B cell (primary cell): ENCODE results near the gene DBX1. TPM values are rescaled to one million over a fixed set of nuclear protein-coding genes. Genes with fewer than 3 reads are reported as not detected.

Experiments
- ATAC-seq: fragments of 200-7000 bp; cut with Tn5 transposase; one replicate; pipeline ENCODE4 v1.10.0; 2021; ENCODE audit warnings: low read depth, mild to moderate bottlenecking, moderate number of reproducible peaks, moderate library complexity
- CTCF ChIA-PET: fragments of 350-600 bp; sonication (Branson Sonifier 250); formaldehyde crosslinking; loops from one replicate; lab custom pipeline; 2021; ENCODE audit warnings: antibody characterized with exemption, inconsistent platforms; lab: Charles Lee
- POLR2A ChIA-PET: fragments of 350-600 bp; sonication (Branson Sonifier 250); formaldehyde crosslinking; loops from one replicate; lab custom pipeline; 2021; ENCODE audit warnings: antibody characterized with exemption; lab: Charles Lee
- DNase-seq: peaks from one replicate; pipeline ENCODE4 v3.0.0; 2013
- H2AFZ ChIP-seq: 2 replicates; pipeline ENCODE4 v1.6.1; 2012; ENCODE audit warnings: mild to moderate bottlenecking, low read depth, low read length; ENCODE audit not compliant: insufficient read depth, poor library complexity, severe bottlenecking
- H3K27ac ChIP-seq, 2 donors: 1 replicate in 1 of 2; 2 replicates in 1 of 2; pipeline ENCODE4 v1.5.1; 2012 to 2013; ENCODE audit warnings: low read length in 2 of 2, mild to moderate bottlenecking in 2 of 2, moderate library complexity in 1 of 2
- H3K27me3 ChIP-seq, 4 experiments: fragments of 200-600 bp in 1 of 4; sonication (generic) in 1 of 4; replicated peaks in 1 of 4; 1 replicate in 2 of 4; 2 replicates in 2 of 4; pipeline versions ENCODE4 v1.6.1 to v1.7.0; 2013 to 2016; ENCODE audit warnings: low read length in 3 of 4, mild to moderate bottlenecking in 2 of 4, mixed read lengths in 1 of 4, moderate library complexity in 1 of 4; ENCODE audit not compliant: insufficient read depth in 4 of 4, control insufficient read depth in 3 of 4; ENCODE audit errors: control extremely low read depth in 1 of 4
- H3K36me3 ChIP-seq, 2 experiments: replicated peaks in 1 of 2; 1 replicate in 1 of 2; 2 replicates in 1 of 2; pipeline versions ENCODE4 v1.6.1 to v1.7.1; 2013; ENCODE audit warnings: low read length in 1 of 2; ENCODE audit not compliant: insufficient read depth in 2 of 2, control insufficient read depth in 1 of 2; ENCODE audit errors: control extremely low read depth in 1 of 2, extremely low read depth in 1 of 2
- H3K4me1 ChIP-seq, 2 donors: fragments of 200-600 bp in 1 of 2; sonication (generic) in 1 of 2; 1 replicate in 1 of 2; 2 replicates in 1 of 2; pipeline versions ENCODE4 v1.5.1 to v1.6.1; 2013 to 2017; ENCODE audit warnings: low read length in 2 of 2; ENCODE audit not compliant: control insufficient read depth in 2 of 2, insufficient read depth in 2 of 2
- H3K4me2 ChIP-seq: replicated peaks from 2 replicates; pipeline ENCODE3; 2012; ENCODE audit warnings: mild to moderate bottlenecking, low read depth, low read length; ENCODE audit not compliant: poor library complexity, severe bottlenecking
- H3K4me3 ChIP-seq, 5 experiments: fragments of 200-600 bp in 1 of 5; sonication (generic) in 1 of 5; 1 replicate in 3 of 5; 2 replicates in 2 of 5; pipeline versions ENCODE4 v1.5.1 to v1.7.0; 2011 to 2016; ENCODE audit warnings: low read length in 4 of 5, mild to moderate bottlenecking in 4 of 5, low read depth in 2 of 5, control low read depth in 1 of 5, moderate library complexity in 1 of 5; ENCODE audit not compliant: insufficient read depth in 1 of 5; ENCODE audit errors: control extremely low read depth in 1 of 5, extremely low read depth in 1 of 5
- H3K79me2 ChIP-seq: fragments of 200-600 bp; sonication (generic); one replicate; pipeline ENCODE4 v1.6.0; 2016; ENCODE audit warnings: low read length; ENCODE audit not compliant: control insufficient read depth, insufficient read depth
- H3K9ac ChIP-seq: fragments of 200-600 bp; sonication (generic); 2 replicates; pipeline ENCODE4 v1.6.1; 2017; ENCODE audit warnings: mild to moderate bottlenecking, low read length, moderate library complexity
- H3K9me3 ChIP-seq, 3 donors: one replicate each; pipeline versions ENCODE4 v1.6.1 to v1.7.1; 2013; ENCODE audit warnings: low read length in 2 of 3; ENCODE audit not compliant: control insufficient read depth in 2 of 3, insufficient read depth in 1 of 3; ENCODE audit errors: control extremely low read depth in 1 of 3
- H4K20me1 ChIP-seq: 2 replicates; pipeline ENCODE4 v1.6.0; 2012; ENCODE audit warnings: mild to moderate bottlenecking, low read length; ENCODE audit not compliant: insufficient read depth, control insufficient read depth, poor library complexity, severe bottlenecking
- H3K27ac Mint-ChIP-seq: one replicate; pipeline ENCODE4 v1.8.0; 2021; ENCODE audit warnings: mixed read lengths
- H3K27me3 Mint-ChIP-seq: one replicate; pipeline ENCODE4 v1.8.0; 2021; ENCODE audit warnings: mixed read lengths
- H3K4me1 Mint-ChIP-seq: one replicate; pipeline ENCODE4 v1.8.0; 2021; ENCODE audit warnings: mixed read lengths
- H3K4me3 Mint-ChIP-seq: one replicate; pipeline ENCODE4 v1.8.0; 2021; ENCODE audit warnings: mixed read lengths
- H3K9me3 Mint-ChIP-seq: one replicate; pipeline ENCODE4 v1.8.0; 2022; ENCODE audit warnings: mixed read lengths; ENCODE audit not compliant: insufficient read depth
- EZH2 ChIP-seq: IDR thresholded peaks from 2 replicates; pipeline ENCODE4 v1.6.1; 2012; ENCODE audit warnings: borderline replicate concordance, low read depth, mild to moderate bottlenecking, moderate library complexity, low read length; ENCODE audit not compliant: insufficient read depth, poor library complexity, severe bottlenecking
- WGBS: methylation state at CpG from one replicate; pipeline ENCODE4 v1.1.5; 2013; ENCODE audit warnings: missing lambda C conversion rate; ENCODE audit not compliant: insufficient coverage; 5-methylcytosine and 5-hydroxymethylcytosine counted together
- intact Hi-C: fragments of 100-400 bp; cut with micrococcal nuclease; formaldehyde crosslinking; loops from one replicate; pipeline ENCODE4 v1.10.0; 2022
- polyA plus RNA-seq: library from polyadenylated mRNA; depleted of rRNA; stranded (reverse); fragments of >200 nt; gene quantifications from 2 replicates; pipeline ENCODE4 v1.2.3, GENCODE V29; 2012
- total RNA-seq, 2 donors: library from RNA; stranded (reverse); fragments of 120-200 nt in 1 of 2; gene quantifications; 1 replicate in 1 of 2; 2 replicates in 1 of 2; pipeline versions ENCODE4 v1.2.3 to v1.2.4, GENCODE V29; 2013 to 2022
- TF ChIP-seq, protein P1 (sequence below): fragments of 200-600 bp; IDR thresholded peaks from one replicate; pipeline ENCODE4 v1.8.0; 2022; ENCODE audit warnings: antibody characterized with exemption, mild to moderate bottlenecking

The DBX1 gene
- total and polyA plus RNA-seq, 2 donors (not counting 1 experiment from before 2014, with no cell fraction given), result not detected

DNA sequence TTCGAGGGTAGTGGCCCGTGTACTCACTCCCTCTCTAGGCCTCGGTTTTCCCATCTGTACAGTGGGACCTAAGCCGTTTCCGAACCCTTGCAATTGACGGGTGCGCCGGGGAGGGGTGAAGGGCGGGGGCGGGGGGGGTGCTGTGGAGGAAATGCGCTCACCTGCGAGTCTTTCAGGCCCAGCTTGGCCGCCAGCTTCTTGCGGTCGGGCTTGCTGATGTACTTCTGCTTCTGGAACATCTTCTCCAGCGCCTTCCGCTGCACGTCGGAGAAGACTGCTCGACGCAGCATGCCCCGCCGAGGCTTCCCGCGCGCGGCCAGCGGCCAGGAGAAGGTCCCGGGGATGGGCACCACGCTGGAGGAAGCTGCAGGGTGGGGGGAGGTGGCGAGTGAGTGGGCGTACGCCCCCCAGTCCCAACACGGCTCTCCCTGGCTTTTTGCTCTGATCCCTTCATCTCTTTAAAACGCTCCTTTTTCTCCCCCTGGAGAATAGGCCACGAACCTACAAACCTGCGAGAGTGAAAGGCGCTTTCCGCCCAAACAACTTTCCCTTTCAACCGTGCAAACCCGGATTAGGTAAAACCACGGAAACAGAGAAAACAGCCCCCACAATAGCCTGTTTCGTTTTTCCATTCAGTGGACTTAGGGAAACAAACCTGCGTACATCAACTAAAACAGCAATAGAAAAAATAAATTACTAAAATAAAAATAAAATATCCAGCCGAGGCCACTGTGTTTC lies 3.2 kb downstream of the DBX1 start:
- Histone ChIP-seq H3K36me3 (no peaks in the 10 kb centered on the region), H3K27ac (no peak overlapping the region), H3K4me2 (peak overlapping the region; percentile 72), H3K4me1 (peaks cover 14 to 26% of the 10 kb centered on the region in 2 donors), H3K27me3 (peaks cover 1 to 83% (median 66%) of the 10 kb centered on the region in 4 experiments), H4K20me1 (no peaks in the 10 kb centered on the region), H3K9me3 (peaks cover 4 to 50% (median 21%) of the 10 kb centered on the region in 3 donors), H3K79me2 (no peaks in the 10 kb centered on the region), H3K9ac (peak overlapping the region; percentile 47), H3K4me3 (peak overlapping the region in 3 of 5 experiments; percentile 23 to 51 (median 30)), H2AFZ (peak overlapping the region; percentile 27)
- no peak for TF ChIP-seq EZH2
- TF ChIP-seq, protein P1, sequence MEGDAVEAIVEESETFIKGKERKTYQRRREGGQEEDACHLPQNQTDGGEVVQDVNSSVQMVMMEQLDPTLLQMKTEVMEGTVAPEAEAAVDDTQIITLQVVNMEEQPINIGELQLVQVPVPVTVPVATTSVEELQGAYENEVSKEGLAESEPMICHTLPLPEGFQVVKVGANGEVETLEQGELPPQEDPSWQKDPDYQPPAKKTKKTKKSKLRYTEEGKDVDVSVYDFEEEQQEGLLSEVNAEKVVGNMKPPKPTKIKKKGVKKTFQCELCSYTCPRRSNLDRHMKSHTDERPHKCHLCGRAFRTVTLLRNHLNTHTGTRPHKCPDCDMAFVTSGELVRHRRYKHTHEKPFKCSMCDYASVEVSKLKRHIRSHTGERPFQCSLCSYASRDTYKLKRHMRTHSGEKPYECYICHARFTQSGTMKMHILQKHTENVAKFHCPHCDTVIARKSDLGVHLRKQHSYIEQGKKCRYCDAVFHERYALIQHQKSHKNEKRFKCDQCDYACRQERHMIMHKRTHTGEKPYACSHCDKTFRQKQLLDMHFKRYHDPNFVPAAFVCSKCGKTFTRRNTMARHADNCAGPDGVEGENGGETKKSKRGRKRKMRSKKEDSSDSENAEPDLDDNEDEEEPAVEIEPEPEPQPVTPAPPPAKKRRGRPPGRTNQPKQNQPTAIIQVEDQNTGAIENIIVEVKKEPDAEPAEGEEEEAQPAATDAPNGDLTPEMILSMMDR, result no peak
- DNase-seq, result peak; percentile 52
- Mint-ChIP-seq H3K9me3 (peaks cover 3% of the 10 kb centered on the region), H3K4me1 (peaks cover 20% of the 10 kb centered on the region), H3K27ac (no peak overlapping the region), H3K27me3 (peaks cover 69% of the 10 kb centered on the region), H3K4me3 (peak overlapping the region; percentile 59)
- no peak for ATAC-seq
- POLR2A ChIA-PET, result no interaction called here
- 3% methylated on average over 36 of the region's 45 CpGs for WGBS
- intact Hi-C loops, result no loop called here
- CTCF ChIA-PET, result no interaction called here

DNA sequence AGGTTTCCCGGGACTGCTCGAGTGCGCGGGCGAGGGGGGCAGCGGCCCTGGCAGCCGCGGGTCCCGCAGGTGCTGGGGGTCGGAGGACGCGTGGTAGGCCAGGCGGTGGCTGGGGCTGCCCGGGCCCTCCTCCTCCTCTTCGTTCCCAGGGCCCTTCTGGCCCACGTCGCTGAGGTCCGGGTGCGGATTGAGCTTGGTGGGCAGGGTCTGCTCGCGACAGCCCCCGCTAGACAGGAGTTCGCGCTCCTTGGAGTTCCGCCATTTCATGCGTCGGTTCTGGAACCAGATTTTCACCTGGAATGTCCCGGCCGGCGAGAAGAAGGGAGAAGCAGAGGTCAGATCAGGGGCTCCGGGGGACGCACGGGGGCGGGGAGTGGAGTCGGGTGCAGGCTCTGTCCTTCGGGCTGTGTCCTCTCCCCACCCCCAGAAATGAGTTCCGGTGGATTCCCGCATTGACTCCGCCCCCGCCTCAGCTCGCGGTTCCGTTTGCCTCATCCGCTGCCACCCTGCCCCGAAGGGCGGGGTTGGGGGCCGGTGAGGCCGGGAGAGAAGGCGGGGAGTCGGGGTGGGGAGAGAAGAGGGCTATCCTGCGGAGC lies 3.9 kb downstream of the DBX1 start:
- Histone ChIP-seq H3K9ac (peak overlapping the region; percentile 47), H3K4me2 (peak overlapping the region; percentile 72), H4K20me1 (no peaks in the 10 kb centered on the region), H3K4me1 (peaks cover 14 to 26% of the 10 kb centered on the region in 2 donors), H3K36me3 (no peaks in the 10 kb centered on the region), H2AFZ (peak overlapping the region; percentile 27), H3K27me3 (peaks cover 1 to 80% (median 60%) of the 10 kb centered on the region in 4 experiments), H3K79me2 (no peaks in the 10 kb centered on the region), H3K9me3 (peaks cover 4 to 45% (median 20%) of the 10 kb centered on the region in 3 donors), H3K4me3 (peak overlapping the region in 3 of 5 experiments; percentile 23 to 51 (median 30)), H3K27ac (no peak overlapping the region)
- WGBS, result 7% methylated on average over 43 of the region's 51 CpGs
- H3K27me3 Mint-ChIP-seq, result peaks cover 64% of the 10 kb centered on the region
- ChIA-PET POLR2A (no interaction called here), CTCF (no interaction called here)
- intact Hi-C loops, result no loop called here
- H3K4me1 Mint-ChIP-seq, result peaks cover 20% of the 10 kb centered on the region
- ATAC-seq (no peak), DNase-seq (peak; percentile 16)
- H3K4me3 Mint-ChIP-seq, result peak overlapping the region; percentile 75
- peak; percentile 34 for TF ChIP-seq EZH2
- TF ChIP-seq, protein P1, result no peak
- no peak overlapping the region for H3K27ac Mint-ChIP-seq
- peaks cover 3% of the 10 kb centered on the region for H3K9me3 Mint-ChIP-seq
